Measurements from ENCODE around the gene HOXA6. TPM values are rescaled to one million over a fixed set of nuclear protein-coding genes. Genes with fewer than 3 reads are reported as not detected.

The HOXA6 gene
- total RNA-seq, 1 donor from 2014 or later: 15.3 TPM

GRCh38 chr7:27189295-27189996 lies 41.9 kb upstream of the HOXA6 start:
- intact Hi-C loops (cut with DNase I): loop anchor here (5.0 kb wide), 1 partner anchor 1322 kb away; no protein-coding TSS in a partner anchor
- H3K4me3 ChIP-seq: peak overlapping the region in 1 of 2 donors; percentile 34
- TF ChIP-seq, protein P1, sequence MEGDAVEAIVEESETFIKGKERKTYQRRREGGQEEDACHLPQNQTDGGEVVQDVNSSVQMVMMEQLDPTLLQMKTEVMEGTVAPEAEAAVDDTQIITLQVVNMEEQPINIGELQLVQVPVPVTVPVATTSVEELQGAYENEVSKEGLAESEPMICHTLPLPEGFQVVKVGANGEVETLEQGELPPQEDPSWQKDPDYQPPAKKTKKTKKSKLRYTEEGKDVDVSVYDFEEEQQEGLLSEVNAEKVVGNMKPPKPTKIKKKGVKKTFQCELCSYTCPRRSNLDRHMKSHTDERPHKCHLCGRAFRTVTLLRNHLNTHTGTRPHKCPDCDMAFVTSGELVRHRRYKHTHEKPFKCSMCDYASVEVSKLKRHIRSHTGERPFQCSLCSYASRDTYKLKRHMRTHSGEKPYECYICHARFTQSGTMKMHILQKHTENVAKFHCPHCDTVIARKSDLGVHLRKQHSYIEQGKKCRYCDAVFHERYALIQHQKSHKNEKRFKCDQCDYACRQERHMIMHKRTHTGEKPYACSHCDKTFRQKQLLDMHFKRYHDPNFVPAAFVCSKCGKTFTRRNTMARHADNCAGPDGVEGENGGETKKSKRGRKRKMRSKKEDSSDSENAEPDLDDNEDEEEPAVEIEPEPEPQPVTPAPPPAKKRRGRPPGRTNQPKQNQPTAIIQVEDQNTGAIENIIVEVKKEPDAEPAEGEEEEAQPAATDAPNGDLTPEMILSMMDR (IDR thresholded peaks at IDR 0.05): no peak
- H3K27ac ChIP-seq: no peak overlapping the region
- H3K27me3 ChIP-seq: peaks cover 51% of the 10 kb centered on the region
- H3K9me3 ChIP-seq: no peaks in the 10 kb centered on the region
- peak in 1 of 2 donors; percentile 58 for DNase-seq (ENCODE audit: low spot score in 2 of 2)
- H3K4me1 ChIP-seq: peaks cover 5 to 16% of the 10 kb centered on the region in 2 donors
- H3K36me3 ChIP-seq: no peaks in the 10 kb centered on the region

DNA sequence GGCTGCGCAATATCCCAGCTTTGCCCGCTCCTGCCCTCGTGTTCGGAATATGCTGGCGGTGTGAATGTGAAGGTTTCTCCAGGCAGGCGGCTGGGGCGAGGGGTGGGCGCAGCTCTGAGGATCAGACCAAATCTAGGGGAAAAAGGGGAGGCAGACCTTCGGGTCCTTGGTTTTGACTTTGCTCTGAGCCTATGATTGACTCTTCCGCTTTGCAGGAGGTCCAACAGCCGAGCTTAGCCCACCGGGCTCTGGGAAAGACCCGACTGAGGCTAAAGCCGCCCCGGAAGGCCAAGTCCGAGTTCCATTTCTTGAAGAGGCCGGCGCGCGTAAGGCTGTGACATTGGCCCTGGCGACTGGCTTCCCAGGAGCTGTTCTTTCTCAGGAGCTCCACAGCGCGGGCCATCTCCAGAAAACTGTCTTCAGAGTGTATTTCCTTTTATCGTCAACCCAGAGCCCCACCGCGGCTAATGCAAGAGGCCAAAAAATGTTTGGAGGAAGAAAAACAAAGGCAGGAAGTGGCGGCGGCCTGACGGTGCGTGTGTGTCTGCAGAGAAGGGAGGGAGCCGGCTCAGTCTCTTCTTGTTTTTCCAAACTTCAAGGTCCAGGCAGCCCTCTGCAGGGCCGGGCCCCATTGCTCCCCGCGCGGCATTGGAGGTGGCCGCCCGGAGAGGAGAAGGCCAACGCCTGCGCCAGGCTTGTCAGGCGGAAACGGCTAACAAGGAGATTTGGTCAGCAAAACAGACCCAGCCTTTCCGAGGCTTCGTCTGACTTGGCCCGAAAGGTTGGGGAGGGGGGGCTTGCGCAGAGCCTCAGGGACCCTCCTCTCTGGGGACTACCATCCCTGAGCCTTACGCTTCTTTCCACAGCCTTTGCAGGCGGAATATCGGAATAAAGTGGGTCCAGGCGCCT lies 41.1 kb upstream of the HOXA6 start:
- TF ChIP-seq, protein P1 (IDR thresholded peaks at IDR 0.05): no peak
- no peaks in the 10 kb centered on the region for H3K9me3 ChIP-seq
- H3K4me3 ChIP-seq: peak overlapping the region; percentile 4 to 34
- H3K4me1 ChIP-seq: peaks cover 5 to 22% of the 10 kb centered on the region in 2 donors
- peaks cover 57% of the 10 kb centered on the region for H3K27me3 ChIP-seq
- H3K36me3 ChIP-seq: no peaks in the 10 kb centered on the region
- no peak overlapping the region for H3K27ac ChIP-seq
- intact Hi-C loops (cut with DNase I): loop anchor here (5.0 kb wide), 1 partner anchor 1321 kb away; no protein-coding TSS in a partner anchor
- DNase-seq (ENCODE audit: low spot score in 2 of 2): peak in 1 of 2 donors; percentile 70

- peaks cover 7 to 21% of the 10 kb centered on the region in 2 donors for H3K4me1 ChIP-seq
Measured at GRCh38 chr7:27187475-27188385, 40.2 kb upstream of the HOXA6 start.

DNA sequence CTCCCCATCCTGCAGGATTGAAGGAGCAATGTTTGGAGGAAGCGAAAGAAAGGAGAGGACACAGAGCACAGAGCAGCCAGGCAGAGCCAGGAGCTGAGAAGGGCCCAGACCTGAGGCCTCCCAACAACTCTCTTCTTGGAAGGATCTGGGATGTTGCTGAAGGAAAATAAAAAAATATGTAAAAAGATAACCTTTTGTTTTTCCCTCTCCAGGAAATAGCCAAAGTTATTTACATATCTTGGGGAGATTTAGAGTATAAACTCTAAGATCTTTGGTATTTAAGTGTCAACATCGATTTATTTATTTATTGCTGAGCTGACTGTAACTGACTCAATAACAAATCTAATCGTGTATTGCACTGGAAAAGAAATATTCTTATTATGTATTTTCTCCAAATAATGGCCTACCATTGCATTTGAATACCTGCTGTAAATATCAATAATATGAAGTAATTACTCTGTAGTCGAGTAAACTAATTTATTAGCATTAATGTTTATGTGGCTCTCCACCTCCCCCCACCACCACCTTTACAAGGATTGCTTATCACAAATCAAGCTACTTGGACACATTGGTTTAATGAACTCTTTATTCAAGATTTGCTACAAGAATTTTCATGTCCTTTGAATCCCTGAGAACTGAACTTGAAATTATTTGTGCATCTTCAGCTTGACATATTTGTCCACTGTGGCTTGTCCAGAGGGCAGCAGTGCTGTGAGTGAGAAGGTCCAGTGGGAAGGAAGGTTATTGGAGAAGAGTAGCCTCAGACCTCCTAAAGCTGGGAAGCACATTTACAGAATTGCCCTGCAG lies 39.3 kb upstream of the HOXA6 start:
- H3K9me3 ChIP-seq: no peaks in the 10 kb centered on the region
- DNase-seq (ENCODE audit: low spot score in 2 of 2): no peak
- no peaks in the 10 kb centered on the region for H3K36me3 ChIP-seq
- peaks cover 52% of the 10 kb centered on the region for H3K27me3 ChIP-seq
- no peak overlapping the region for H3K27ac ChIP-seq
- TF ChIP-seq, protein P1 (IDR thresholded peaks at IDR 0.05): no peak
- H3K4me3 ChIP-seq: no peak overlapping the region
- intact Hi-C loops (cut with DNase I): loop anchor here (5.0 kb wide), 1 partner anchor 1320 kb away; no protein-coding TSS in a partner anchor
- H3K4me1 ChIP-seq: peaks cover 7 to 19% of the 10 kb centered on the region in 2 donors

More at GRCh38 chr7:27187475-27188385, 40.2 kb upstream of the HOXA6 start:
- DNase-seq (ENCODE audit: low spot score in 2 of 2): peak in 1 of 2 donors; percentile 56
- TF ChIP-seq, protein P1 (IDR thresholded peaks at IDR 0.05): no peak
- Histone ChIP-seq H3K4me3 (peak overlapping the region in 1 of 2 donors; percentile 34), H3K27me3 (peaks cover 58% of the 10 kb centered on the region), H3K9me3 (no peaks in the 10 kb centered on the region), H3K27ac (no peak overlapping the region), H3K36me3 (no peaks in the 10 kb centered on the region)
- intact Hi-C loops (cut with DNase I): loop anchor here (5.0 kb wide), 1 partner anchor 1320 kb away; no protein-coding TSS in a partner anchor

All from ascending aorta (tissue), 2 donors.